Nephron (organoid): Measurements from ENCODE around the gene ZC3H10.

Experiments used
- H3K27ac Mint-ChIP-seq, 3 experiments: 2 replicates each; pipeline ENCODE4 v1.8.0; 2020; ENCODE audit warnings: mixed read lengths in 3 of 3, mild to moderate bottlenecking in 2 of 3, moderate library complexity in 1 of 3
- H3K27me3 Mint-ChIP-seq: 2 replicates; pipeline ENCODE4 v1.8.0; 2021; ENCODE audit warnings: low read depth, mild to moderate bottlenecking, moderate library complexity, mixed read lengths
- H3K36me3 Mint-ChIP-seq: 2 replicates; pipeline ENCODE4 v1.8.0; 2020; ENCODE audit warnings: low read depth, mixed read lengths
- H3K4me1 Mint-ChIP-seq: 2 replicates; pipeline ENCODE4 v1.8.0; 2020; ENCODE audit warnings: mixed read lengths
- H3K4me3 Mint-ChIP-seq, 3 experiments: 2 replicates each; pipeline ENCODE4 v1.8.0; 2020; ENCODE audit warnings: mild to moderate bottlenecking in 3 of 3, mixed read lengths in 3 of 3, moderate library complexity in 2 of 3
- H3K9me3 Mint-ChIP-seq: 2 replicates; pipeline ENCODE4 v1.8.0; 2020; ENCODE audit warnings: mixed read lengths
- CTCF ChIP-seq, 3 experiments: fragments of 200-600 bp; sonication (generic); IDR thresholded peaks; one replicate each; pipeline ENCODE4 v1.5.0; 2021; ENCODE audit warnings: antibody characterized with exemption in 3 of 3; ENCODE audit not compliant: unreplicated experiment in 3 of 3

The ZC3H10 gene

GRCh38 chr12:56158926-56159461, 40.9 kb downstream of the ZC3H10 start:
- Mint-ChIP-seq H3K9me3 (no peaks in the 10 kb centered on the region), H3K4me3 (peak overlapping the region; percentile 94 to 97 (median 96)), H3K27ac (peak overlapping the region; percentile 99 to 100 (median 100)), H3K4me1 (peaks cover 56% of the 10 kb centered on the region), H3K36me3 (peaks cover 60% of the 10 kb centered on the region), H3K27me3 (no peaks in the 10 kb centered on the region)
- TF ChIP-seq CTCF (IDR thresholded peaks at IDR 0.05; ENCODE audit: unreplicated experiment in 3 of 3) = no peak

GRCh38 chr12:56159482-56160192, 41.6 kb downstream of the ZC3H10 start:
- no peak for TF ChIP-seq CTCF (IDR thresholded peaks at IDR 0.05; ENCODE audit: unreplicated experiment in 3 of 3)
- H3K9me3 Mint-ChIP-seq = no peaks in the 10 kb centered on the region
- H3K36me3 Mint-ChIP-seq = peaks cover 66% of the 10 kb centered on the region
- peak overlapping the region; percentile 94 to 97 (median 96) for H3K4me3 Mint-ChIP-seq
- H3K27me3 Mint-ChIP-seq = no peaks in the 10 kb centered on the region
- H3K4me1 Mint-ChIP-seq = peaks cover 49% of the 10 kb centered on the region
- peak overlapping the region; percentile 99 to 100 (median 100) for H3K27ac Mint-ChIP-seq

GRCh38 chr12:56160193-56160763, 42.2 kb downstream of the ZC3H10 start:
- Mint-ChIP-seq H3K27ac (peak overlapping the region; percentile 99 to 100 (median 100)), H3K4me3 (peak overlapping the region; percentile 94 to 97 (median 96)), H3K4me1 (peaks cover 43% of the 10 kb centered on the region), H3K9me3 (no peaks in the 10 kb centered on the region), H3K27me3 (no peaks in the 10 kb centered on the region), H3K36me3 (peaks cover 65% of the 10 kb centered on the region)
- TF ChIP-seq CTCF (IDR thresholded peaks at IDR 0.05; ENCODE audit: unreplicated experiment in 3 of 3) = no peak

GRCh38 chr12:56160894-56161689, 43.0 kb downstream of the ZC3H10 start:
- peaks cover 65% of the 10 kb centered on the region for H3K36me3 Mint-ChIP-seq
- H3K4me3 Mint-ChIP-seq = peak overlapping the region; percentile 94 to 97 (median 96)
- peaks cover 43% of the 10 kb centered on the region for H3K4me1 Mint-ChIP-seq
- no peak for TF ChIP-seq CTCF (IDR thresholded peaks at IDR 0.05; ENCODE audit: unreplicated experiment in 3 of 3)
- H3K27me3 Mint-ChIP-seq = no peaks in the 10 kb centered on the region
- H3K27ac Mint-ChIP-seq = peak overlapping the region; percentile 99 to 100 (median 100)
- no peaks in the 10 kb centered on the region for H3K9me3 Mint-ChIP-seq

GRCh38 chr12:56161690-56162351, 43.8 kb downstream of the ZC3H10 start:
- no peak for TF ChIP-seq CTCF (IDR thresholded peaks at IDR 0.05; ENCODE audit: unreplicated experiment in 3 of 3)
- H3K27me3 Mint-ChIP-seq = no peaks in the 10 kb centered on the region

More at GRCh38 chr12:56161690-56162351, 43.8 kb downstream of the ZC3H10 start:
- Mint-ChIP-seq H3K9me3 (no peaks in the 10 kb centered on the region), H3K4me1 (peaks cover 43% of the 10 kb centered on the region), H3K4me3 (peak overlapping the region; percentile 94 to 97 (median 96)), H3K27ac (peak overlapping the region; percentile 58 to 100 (median 99)), H3K36me3 (peaks cover 65% of the 10 kb centered on the region)
